HG03095 (cell line): ENCODE measurements around the gene UMAD1.
A peak's percentile ranks its signal among the peaks of the same experiment; 100 is the strongest.

Experiments
- ATAC-seq: cut with Tn5 transposase; IDR thresholded peaks from one replicate; pipeline ENCODE4 v1.9.1; 2021; ENCODE audit warnings: moderate library complexity; ENCODE audit not compliant: unreplicated experiment

The UMAD1 gene

GRCh38 chr7:7761974-7762779, 121.6 kb downstream of the UMAD1 start:
- peak; percentile 56 for ATAC-seq

DNA sequence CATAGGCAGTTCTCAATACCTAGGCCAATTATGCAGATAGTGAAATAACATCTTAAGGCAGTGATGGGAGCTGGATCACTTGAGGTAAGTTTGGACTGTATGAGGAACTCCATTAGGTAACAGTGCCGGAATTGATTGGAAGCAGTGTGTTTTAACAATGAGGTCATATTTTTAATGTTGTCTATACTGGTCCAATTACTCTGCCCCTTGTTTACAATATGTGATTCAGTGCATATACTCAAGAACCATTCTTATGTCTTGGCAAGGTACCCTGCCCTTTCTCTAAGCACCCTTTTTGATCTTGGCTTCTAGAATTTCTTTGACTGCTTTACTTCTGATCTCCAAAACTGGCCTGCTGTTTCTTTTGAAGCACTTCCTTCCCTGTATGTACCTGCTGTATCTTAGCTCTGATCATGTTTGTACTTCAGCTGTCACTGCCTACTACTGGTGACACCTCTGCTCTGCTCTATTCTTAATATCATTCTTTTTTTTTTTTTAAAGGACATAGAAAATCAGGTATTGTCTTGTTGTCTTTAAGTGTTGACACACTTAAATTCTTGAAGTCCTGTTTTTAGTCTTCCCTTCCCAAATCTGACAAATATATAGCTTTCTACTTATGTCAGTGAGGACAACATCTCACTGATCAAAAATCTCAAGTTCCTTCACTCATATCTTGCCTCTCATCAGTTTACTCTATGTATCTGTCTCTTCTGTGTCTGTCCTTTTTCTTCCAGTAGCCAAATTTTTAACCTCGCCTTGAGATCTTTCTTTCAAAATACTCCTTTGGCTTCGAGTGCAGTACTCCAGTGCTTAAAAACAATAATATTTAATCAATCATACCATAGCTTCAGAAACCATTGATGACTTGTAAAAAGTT, 124.2 kb downstream of the UMAD1 start:
- no peak for ATAC-seq

DNA sequence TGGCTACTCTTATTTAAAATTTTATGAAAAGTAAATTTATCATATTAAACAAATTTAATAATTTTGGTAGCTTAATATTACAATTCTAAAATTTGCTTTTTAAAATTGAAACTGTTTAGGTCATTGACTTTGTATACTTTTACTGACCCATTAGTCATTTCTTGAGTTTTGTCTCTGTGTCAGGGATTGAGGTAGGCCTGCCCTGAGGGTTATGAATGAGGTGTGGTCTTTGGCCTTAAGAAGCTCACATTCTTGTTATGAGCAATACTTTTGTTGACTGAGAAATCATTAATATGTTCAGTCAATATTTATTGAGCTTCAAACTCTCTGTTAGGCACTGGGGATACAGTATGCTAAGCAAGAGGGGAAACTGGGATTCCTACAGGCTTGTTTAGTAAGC, 124.9 kb downstream of the UMAD1 start:
- peak; percentile 64 for ATAC-seq

- no peak for ATAC-seq
Observed at GRCh38 chr7:7766671-7767070, 126.1 kb downstream of the UMAD1 start.

GRCh38 chr7:7768977-7769709, 128.6 kb downstream of the UMAD1 start:
- ATAC-seq, result no peak

- ATAC-seq, result no peak
Observed at GRCh38 chr7:7769710-7770627, 129.4 kb downstream of the UMAD1 start.

GRCh38 chr7:7771452-7771851, 130.9 kb downstream of the UMAD1 start:
- no peak for ATAC-seq

- no peak for ATAC-seq
Observed at GRCh38 chr7:7772397-7772821, 131.9 kb downstream of the UMAD1 start.

- peak; percentile 66 for ATAC-seq
Observed at GRCh38 chr7:7773334-7774309, 133.1 kb downstream of the UMAD1 start.

DNA sequence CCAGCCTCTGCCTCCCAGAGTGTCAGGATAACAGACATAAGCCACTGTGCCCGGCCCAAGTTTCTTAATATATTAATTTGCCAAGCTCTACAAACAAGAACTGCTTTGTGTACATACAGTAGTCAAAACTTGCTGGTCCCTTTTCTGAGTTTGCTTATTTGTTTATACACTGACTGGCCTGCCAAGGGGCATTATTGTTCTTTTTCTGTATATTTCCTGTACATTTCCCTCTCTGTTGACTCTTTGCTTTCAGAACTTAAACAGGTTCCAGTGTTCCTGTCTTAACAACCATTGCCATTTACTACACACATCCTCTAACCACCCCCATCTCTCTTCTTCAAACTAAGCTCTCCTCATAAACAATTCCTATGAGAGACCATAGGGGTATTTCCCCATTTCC, 139.3 kb downstream of the UMAD1 start:
- ATAC-seq, result no peak

GRCh38 chr7:7783001-7783400, 142.4 kb downstream of the UMAD1 start:
- no peak for ATAC-seq

DNA sequence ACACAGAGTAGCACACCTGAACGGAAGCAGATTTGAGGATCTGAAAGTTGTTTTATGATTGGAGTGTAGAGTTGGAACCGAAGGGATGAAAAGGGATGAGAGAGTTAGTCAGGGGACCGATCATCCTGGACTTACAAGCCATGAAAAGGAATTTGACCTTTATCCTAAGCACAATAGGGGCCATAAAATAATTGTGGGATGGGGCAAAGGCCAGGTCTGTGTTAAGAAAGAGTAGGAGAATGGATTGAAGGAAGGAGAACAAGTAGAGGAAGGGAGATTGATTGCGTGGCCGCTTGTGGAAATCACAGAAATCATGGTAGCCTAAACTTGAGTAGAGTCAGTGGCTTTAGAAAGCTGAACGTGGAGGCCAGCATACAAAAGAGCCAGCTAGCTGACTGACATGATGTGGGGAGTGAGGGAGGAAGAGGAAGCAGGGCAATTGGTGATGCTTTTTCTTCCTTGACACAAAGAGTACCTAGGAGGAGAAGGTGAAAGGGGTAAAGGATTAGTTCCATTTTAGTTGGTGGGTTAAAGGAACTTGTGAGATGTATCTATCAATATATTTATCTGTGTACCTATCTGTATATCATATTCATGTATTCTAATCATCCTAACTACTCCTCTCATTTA, 144.9 kb downstream of the UMAD1 start:
- ATAC-seq, result no peak

GRCh38 chr7:7786595-7786994, 146.0 kb downstream of the UMAD1 start:
- ATAC-seq, result no peak

DNA sequence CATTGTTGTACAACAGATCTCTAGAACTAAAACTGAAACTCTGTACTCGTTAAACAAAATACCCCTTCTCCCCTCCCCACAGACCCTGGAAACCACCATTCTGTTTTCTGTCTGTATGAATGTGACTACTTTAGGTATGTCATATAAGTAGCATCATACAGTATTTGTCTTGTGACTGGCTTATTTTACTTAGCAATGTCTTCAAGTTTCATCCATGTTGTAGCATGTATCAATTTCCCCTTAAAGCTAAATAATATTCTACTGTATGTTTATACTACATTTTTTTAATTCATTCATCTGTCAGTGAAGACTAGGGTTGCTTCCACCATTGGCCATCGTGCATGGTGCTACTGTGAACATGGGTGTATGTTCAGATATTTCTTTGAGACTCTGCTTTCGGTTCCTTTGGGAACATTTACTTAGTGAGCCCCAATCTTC, 149.0 kb downstream of the UMAD1 start:
- peak; percentile 92 for ATAC-seq

DNA sequence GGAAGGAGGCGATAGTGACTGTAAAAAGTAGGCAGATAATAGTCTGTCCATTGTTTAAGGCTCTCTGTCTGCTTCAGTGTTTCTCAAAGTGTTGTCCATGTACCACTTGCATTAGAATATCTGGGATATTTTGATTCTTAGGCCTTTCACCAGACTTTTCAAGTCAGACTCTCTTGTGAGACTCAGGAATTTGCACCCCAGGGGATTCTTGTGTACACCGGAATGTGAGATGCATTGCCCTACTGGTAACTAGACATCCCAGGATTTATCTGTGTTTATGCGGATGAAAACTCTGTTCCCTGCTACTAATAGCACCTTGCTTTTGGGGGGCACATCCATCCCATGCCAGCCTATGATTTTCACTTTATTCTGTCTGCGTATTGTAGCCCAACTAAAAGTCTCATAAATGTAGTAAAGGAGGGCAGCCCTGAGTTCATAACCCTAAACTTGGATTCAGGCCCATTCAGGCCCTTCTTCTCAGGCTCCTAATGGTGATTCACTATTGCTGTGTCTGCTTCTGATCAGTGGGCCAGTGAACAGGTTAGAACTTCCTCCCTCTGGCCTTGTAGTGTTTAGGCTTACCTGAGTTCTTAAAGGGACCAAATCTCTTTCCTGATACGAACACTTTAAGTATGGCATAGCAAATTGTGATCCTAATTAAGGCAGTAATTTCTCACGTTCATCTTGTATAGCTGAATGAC, 149.6 kb downstream of the UMAD1 start:
- ATAC-seq, result no peak

DNA sequence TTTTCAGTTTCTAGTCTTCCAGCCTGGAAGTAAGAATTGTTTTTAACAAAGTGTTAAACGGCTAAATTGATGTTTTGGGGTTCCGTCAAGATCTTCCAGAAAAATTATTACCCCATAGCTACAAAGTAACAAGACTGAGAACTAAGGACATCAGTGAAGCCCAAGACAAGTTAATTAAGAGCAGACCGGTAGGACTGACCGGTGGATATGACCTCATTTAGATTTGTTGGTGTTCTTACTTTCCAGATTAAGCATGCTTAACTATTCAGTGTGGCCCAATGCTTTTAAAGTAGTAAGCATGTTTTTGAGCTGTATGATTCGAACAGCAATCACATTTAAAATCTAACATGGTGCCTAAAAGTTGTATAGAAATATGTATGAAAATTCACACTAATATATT, 151.0 kb downstream of the UMAD1 start:
- no peak for ATAC-seq

DNA sequence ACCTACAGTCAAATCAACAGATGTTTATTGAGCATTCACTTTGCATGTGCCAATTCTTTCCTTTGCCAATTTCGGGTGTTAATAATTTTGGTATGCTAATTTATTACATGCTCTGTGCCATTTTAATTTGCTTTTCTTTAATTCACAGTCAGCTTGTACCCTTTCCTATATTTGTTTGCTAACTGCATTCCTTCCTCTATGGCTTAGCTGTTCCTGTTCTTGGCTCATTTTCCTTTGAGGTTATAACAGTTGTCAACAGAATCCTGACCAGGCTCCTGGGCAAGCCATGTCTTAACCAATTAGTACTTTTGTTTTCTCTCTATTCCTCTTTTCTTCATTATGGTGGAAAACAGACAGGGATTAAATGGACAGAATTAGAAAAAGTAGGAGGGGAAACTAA, 151.5 kb downstream of the UMAD1 start:
- ATAC-seq, result no peak

GRCh38 chr7:7793249-7793648, 152.7 kb downstream of the UMAD1 start:
- ATAC-seq, result no peak
